ENCODE results near the gene NCKAP5.

The NCKAP5 gene

DNA sequence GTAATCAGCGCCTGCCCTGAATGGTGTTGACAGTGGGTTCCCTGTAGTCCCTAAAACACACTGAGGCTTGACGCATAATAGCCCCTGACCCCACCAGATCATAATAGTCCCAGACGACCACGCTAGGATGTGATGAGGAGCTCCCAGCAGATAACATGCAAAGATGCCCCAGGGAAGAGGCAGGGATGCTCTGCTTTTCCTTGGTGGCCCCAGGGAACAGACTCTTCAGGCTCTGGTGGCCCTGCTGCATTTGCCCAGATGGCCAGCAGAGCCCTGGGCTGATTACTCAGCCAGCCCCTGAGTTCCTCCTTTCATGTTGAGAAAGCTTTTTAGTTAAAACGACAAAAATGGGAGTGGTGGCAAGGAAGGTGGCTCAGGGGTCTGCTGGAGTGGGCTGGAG lies 5.9 kb upstream of the NCKAP5 start:
- no peak for DNase-seq (ENCODE audit: low read depth)

DNA sequence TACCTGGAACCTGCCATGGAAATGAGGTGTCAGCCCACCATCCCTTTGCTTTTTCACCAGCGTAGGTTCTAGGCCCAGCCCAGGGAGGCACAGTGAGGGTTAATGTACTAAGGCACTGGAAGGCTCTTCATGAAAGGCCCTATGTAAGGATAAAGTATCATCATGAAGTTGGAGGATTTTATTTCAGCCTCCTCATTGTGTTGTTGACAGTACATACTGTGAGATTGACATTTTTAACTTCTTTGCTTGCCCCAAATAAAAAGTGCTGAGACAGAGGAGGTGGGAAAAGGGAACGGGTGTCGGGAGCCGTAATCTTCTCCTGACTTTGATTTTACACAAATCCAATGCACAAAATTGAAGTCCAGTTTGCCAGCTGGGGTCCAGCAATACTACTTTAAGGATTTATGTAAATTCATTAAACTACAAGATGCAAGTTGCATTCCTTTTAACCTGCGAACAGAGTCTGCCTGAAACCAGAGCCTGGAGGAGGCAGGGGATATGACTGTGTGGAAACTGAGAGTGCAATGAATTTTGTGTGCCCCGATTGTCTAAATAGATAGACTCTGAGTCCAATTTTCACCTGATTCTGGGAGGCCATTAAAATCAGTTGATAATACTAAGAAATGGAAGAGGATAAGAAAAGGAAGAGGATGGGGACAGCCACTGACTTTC lies 5.4 kb upstream of the NCKAP5 start:
- no peak for DNase-seq (ENCODE audit: low read depth)

DNA sequence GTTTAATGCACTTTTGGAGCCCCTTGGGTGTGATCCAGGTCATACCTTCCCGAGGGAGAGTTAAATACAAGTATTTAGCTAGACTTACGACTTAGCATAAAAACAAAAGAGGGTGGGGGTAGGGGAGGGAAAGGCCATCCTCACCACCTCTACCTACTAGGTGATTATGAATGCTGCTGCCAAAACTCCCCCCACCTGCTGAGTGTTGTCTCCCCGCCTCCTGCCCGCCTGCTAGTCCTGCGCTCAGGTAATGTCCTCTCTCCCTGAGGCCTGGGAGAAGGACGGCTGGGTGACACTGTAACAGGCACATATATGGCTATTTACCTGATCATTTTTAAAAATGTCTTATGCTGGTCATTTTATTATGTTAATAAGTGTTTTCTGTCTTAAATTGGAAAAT lies 3.0 kb upstream of the NCKAP5 start:
- no peak for DNase-seq (ENCODE audit: low read depth)

DNA sequence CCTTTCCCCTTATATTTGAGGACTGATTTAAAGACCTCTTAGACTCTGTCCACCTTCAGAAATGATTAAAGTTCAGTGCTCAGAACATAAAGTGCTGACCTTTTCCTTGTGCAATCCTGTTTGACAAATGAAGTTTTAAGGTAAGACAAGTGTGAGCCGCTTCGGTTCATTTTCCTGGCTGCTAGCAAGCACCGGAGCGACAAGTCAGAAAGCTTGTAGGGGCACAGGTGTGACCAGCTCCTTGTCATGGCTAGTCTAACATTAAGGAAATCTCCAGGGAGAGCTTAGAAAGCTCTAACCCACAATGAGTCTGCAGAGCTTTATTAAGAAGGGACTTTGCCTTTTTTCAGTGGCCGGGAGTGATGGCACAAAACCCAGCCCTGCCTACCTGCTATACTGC lies 2.3 kb upstream of the NCKAP5 start:
- no peak for DNase-seq (ENCODE audit: low read depth)

DNA sequence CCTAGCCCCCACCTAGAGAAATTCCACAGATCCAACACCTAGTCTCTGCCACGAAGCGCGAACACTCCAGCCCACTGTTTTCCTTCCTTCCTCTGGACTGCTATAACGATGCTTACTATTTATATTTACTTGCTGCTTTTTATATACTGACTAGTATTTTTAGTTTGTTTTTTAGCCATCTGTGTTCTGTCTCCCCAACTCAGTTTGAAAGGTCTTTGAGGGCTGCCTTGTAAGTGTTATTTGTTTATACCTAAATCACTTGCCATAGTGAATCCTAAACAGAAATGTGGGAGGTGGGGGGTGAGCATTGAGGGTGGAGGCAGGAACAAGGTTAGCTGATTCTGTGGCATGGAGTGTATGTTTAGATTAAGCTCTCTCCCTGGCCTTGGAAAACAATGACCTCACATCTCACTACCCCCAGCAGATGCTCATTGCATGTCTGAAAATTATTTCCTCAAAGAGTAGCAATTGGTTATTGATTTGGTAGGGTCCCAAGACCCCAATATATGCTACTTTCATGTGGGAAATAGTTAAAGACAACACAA lies 1.1 kb upstream of the NCKAP5 start:
- no peak for DNase-seq (ENCODE audit: low read depth)

DNA sequence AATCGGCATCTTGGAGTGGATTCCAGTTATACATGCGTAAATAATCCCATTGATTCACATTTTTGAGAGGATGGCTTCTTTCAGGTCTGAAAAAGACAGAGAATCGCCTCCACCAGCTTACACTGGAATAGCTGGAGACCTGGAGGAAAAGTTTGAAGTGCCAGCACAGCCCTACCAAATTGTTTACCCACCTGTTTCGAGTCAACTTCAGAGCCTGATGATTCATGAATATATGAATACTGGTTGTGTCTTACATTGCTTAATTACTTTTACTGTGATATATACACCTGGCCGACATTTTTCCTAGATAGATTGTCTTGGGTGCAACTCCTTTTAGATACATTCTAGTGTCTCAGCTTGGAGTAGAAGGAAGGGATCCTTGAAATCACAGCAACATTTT lies 335 bp upstream of the NCKAP5 start:
- DNase-seq (ENCODE audit: low read depth) = no peak

DNA sequence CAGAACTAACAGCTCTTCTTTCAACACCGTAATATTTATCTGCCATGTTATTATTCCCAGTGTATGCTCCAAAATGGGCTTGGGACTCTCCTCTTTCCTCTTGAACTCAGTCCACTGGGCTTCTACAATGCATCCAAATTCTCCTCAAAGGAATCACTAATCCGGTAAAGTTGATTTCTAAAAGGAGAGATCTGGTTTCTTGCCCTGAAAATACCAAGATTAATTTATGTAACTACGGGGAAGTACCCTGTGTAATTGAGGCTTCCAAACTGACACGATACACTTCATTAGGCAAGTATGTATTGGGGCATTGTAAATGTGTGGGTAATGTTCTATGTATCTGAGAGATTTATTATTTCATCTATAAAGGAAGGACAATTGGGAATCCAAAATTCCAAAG lies 5.7 kb downstream of the NCKAP5 start:
- DNase-seq (ENCODE audit: low read depth) = no peak

DNA sequence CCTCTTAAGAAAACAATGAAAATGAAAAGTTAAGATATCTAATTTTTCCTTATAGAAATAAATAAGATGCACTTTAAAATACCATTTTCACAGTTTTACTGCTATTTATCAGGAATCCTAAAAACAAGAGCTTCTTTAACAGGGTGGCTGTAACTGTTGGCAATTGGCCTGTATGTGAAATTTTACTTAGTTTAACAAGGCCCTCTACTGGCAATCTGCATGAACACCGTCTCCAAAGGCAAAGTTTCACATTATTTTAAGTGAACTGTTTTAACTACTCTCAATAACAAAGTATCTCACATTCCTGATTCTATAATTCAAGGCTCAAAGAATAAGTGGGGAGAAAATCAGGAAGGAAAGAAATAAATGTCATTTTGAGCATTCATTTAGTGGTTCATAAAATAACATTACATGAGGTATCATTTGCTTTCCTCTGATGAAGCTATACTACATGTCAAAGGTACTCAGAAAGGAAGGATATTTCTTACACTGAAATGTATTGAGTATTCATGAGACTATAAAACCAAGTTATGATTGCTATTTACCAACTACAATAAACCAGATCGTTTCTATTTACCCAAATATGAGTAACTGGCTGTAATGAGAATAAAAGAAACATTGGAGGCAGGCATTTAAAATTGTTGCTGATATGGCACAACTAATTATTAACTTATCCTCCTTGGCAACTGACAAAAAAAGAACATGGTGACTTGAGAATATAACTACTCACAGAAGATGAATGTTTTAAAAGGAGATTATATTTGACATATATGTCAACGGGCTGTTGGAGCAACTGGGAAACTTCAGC lies 7.0 kb downstream of the NCKAP5 start:
- no peak for DNase-seq (ENCODE audit: low read depth)

DNA sequence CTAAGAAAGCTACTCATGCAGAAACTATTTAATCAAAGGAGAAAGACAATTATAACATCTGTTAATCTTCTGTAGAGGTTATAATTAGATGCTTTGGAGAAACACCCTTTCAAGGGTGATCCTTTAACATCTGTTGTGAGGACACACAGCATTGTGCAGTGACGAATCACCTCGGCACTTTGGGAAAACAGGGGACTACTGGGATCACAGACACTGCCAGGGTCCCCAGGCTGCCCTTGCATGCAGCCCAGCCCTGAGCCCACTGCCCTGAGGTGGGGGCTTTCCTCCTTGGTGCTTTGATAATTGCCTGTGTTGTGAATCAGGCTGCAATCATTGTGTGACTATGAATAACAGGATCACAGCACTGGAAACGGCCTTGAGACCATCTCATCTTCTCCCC lies 10.6 kb downstream of the NCKAP5 start:
- no peak for DNase-seq (ENCODE audit: low read depth)

DNA sequence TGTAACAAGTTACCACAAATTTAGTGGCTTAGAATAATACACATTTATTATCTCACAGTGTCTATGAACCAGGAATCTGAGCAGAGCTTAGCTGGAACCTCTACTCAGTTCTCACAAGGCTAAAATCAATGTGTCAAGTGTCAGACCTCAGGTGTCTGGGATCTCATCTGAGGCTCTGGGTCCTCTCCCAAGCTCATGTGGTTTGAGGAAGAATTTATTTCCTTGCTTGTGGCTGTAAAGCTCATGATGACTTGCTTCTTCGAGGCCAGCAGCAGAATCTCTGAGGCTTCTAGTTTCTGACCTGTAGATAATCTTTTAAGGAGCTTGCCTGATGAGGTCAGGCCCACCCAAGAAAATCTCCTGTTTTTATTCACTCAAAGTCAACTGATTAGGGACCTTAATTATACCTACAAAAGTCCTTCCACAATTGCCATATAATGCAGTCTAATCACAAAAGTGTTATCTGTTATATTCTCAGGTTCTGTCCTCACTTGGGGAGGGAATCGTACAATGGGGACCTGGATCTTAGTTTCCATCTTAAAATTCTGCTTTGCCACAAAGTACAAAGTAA lies 14.3 kb downstream of the NCKAP5 start:
- no peak for DNase-seq (ENCODE audit: low read depth)

DNA sequence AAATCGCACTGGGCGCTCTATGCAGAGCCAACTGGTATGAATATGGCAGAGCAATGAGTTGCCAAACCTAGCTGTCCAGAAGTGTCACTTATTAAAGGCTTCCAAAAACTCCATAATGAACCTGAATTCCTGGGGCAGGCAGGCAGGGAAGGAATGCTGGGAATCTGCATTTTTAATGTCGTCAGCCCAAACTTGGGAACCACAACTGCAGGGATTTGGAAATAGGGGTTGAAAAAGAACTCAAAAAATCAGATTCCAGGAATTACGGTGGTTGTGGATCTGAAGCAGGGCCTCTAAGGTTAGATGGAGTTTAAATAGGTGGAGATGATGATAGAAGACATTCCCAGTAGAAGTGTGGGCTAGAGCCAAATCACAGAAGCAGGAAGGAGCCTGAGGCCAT lies 15.0 kb downstream of the NCKAP5 start:
- no peak for DNase-seq (ENCODE audit: low read depth)

DNA sequence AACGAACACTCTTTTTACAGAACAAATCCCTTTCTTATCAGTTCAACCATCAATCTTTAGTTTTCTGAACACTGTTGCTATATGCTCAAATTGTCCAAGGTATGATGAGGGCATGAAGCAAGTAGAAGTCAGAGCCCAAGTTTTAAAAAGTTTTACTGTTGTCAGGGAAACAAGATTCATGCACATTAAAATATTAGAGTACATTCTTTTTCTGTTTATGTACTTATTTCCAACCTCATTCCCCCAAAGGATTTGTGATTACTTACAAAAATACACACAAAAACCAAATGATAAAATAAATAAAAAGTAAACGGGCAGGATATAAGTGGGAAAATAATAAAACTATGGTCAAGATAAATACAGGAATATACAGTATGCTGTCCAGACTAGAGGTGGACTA lies 15.4 kb downstream of the NCKAP5 start:
- no peak for DNase-seq (ENCODE audit: low read depth)

DNA sequence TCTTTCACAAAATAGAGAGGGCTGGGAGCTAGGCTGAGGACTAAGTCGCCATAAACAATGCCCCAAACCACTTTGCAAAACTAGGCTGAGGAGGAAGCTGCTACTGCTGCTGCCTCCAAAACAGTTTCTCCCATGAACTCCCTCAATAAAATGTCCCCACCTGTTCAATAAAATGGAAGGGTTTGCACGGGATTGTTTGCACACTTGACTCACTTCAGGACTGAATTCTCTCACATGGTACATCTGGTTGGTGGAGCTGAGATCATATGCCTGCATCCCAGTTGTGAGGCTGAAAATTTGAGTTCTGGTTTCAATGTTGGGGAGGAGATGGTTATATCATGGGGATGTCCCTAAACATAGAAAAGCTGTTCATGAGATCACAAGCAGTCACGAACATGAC lies 26.5 kb downstream of the NCKAP5 start:
- DNase-seq (ENCODE audit: low read depth) = no peak

DNA sequence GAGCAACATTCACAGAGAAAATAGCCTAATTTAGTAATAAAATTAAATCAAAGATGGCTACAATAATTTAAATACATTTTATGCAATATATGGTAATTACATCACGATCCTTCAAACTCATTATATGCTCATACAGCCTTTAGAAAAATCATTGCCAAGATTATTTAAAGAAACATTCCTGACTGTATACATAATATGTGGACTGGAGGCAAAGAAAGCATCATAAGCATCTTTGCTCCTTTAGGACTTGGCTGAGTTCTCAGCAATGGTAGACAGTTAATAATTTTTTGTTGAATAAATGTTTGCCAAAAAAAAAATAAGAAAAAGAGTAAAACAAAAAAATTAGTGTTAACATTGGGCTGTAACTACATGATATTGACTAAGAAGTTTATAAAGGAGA lies 26.9 kb downstream of the NCKAP5 start:
- DNase-seq (ENCODE audit: low read depth) = no peak

DNA sequence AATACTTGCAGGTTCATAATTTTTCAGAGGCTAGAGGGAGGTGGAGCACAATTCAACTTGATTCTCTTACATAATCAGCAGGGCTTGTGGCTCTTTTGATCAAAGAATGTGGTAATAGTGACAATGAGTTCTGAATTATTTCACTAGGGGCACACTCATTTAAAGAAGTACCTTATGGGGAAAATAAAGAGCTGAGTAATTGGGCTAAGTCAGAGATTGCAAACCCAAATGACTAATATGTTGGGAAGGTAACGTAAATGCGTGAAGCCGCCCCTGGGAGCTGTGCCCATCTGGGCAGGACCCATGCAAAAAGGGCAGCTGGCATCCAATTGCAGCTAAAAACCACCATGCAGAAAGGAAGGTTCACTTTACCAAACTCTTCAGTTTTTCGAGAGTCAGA lies 35.3 kb downstream of the NCKAP5 start:
- no peak for DNase-seq (ENCODE audit: low read depth)

DNA sequence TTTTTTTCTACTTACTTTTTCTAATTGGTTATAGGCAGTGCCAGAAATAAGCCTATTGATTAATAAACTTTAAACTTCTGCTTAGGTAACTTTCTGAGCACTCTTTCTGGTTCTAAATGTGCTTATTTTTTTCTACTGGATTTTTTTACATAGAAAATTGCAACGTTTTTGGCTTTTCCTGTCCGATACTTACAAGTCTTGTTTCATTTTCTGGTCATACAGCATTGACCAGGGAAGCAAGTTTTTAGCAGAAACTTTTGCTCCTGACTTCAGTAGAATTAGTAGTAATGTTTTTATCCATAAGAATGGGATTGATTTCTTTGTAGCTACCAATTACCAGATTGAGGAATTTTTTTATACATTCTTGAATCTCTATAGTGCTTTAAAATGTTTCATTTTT lies 36.9 kb downstream of the NCKAP5 start:
- DNase-seq (ENCODE audit: low read depth) = no peak

DNA sequence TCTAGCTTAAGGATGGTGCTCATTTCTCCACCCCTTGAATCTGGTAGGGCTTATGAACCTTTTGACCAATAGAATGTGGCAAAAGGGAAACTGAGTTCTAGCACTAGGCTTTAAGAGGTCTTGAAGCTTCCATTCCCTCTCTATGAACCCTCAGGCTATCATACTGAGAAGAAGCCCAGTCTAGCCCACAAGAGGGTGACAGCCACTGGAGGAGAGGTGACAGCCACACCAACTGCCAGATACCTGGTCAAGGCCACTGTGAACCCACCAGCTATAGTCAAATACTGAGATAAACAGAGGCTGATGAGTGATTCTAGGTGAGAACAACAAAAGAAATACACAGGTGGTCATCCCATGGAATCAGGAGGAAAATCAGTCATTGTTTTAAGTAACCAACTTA lies 37.6 kb downstream of the NCKAP5 start:
- no peak for DNase-seq (ENCODE audit: low read depth)

DNA sequence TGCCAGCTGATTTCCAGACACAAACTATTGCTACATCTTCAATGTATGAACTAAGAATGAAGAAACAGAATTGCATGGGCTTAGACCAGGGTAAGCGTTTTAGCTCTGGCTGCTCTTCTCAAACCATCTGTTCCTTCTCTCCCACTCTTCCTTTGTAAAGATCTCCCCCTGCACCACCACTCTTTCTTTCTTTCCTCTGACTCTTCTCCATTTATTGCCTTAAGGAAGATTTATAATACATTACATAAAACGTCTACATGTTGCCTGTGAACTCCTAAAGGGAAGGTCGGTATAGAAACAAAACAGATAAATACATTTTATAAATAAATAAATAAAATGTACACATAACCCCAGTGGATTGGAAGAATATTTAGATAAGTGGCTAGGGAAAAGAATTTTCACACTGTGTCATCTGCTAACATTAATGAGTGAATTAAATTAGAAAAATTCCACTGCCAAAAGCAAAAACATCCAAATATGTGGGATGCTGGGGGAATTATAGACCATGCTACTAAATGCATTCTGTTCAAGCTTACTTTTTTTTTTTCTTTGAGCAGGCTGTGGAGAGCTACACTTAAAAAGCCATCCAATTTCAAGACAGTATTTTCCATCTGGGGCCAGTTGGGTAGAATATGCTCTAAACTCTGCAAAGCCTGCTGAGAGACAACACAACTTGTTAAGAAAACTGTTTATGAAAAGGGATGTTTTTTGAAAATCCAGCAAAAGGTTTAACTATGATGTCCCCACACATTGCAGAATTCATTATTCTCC lies 41.5 kb downstream of the NCKAP5 start:
- DNase-seq (ENCODE audit: low read depth) = no peak

DNA sequence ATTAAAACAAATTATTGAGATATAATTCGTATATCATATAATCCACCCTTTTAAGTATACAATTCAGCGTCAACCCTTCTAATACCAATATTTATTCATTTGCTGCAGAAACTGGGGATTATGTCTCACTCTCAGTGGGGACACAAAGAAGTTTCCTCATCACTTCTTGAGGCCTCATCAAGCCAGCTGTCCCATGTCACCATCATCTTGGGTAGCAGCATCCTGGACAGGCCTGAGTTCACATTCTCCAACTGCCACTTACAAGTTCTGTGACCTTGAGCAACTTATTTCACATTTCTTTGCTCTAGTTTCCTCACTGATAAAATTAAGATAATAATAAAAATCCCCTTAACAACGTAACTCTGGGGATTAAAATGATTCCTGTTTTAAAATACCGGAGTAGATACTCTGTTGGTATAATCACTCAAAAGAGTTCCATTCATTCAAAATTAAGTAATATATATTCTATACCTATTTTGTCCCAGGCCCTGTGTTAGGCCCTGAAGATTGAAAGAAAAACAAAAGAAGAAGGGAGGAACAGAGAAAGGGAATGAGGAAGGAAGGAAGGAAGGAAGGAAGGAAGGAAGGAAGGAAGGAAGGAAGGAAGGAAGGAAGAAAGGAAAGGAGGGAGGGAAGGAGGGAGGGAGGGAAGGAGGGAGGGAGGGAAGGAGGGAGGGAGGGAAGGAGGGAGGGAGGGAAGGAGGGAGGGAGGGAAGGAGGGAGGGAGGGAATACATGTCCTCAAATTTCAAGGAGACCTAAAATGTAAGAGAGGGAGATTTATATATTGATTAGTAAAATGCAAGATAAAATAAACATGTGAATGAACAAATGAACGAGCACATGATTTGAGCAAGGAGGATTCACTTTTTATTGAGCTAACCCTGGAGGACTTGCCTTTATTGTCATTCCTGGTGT lies 42.4 kb downstream of the NCKAP5 start:
- DNase-seq (ENCODE audit: low read depth) = no peak

DNA sequence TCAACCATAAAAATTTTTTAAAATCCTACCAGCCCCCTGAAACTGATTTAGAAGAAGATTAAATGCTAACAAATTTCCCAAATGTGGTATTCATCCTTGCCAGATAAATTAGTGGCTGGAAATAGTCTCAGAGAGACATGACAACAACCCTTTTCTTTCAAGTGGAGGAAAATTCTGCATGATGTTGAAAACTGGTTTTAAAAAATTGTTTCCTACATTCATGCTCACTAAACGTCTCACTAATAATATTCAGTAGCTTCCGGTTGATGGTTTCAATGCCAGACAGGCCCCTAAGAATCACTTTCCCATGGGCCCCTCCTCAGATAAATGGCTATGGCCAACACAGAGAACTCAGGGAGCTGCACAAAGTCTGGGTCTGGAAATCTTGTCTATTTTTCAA lies 43.2 kb downstream of the NCKAP5 start:
- no peak for DNase-seq (ENCODE audit: low read depth)

DNA sequence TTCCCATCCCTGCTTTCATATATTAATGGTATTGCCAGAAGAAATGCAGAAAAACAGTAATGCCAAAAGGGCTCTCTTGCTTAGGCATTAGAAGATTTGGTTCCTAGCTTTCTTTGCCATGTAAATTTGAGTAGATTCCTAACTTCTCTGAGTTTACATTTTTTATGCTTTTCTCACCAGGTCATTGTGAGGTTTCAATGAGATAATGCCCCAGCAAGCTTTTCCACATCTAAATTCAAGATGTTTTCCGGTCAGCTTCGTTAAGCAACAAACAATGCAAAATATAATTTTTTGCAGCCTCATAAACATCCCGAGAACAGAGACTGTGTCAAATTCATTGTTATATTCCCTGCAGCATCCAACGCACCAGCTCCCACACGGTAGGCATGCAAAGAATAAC lies 44.9 kb downstream of the NCKAP5 start:
- no peak for DNase-seq (ENCODE audit: low read depth)
